ENCODE results near the gene ERBB4.

ERBB4 gene

GRCh38 chr2:211498551-211499205 lies 1039.9 kb downstream of the ERBB4 start:
- Histone ChIP-seq H3K27me3 (ENCODE audit: control insufficient read depth, insufficient read depth, low read length) (no peaks in the 10 kb centered on the region), H3K9ac (ENCODE audit: low read length) (no peak overlapping the region), H3K4me3 (ENCODE audit: low read length) (no peak overlapping the region), H3K9me3 (ENCODE audit: control insufficient read depth, low read length) (no peaks in the 10 kb centered on the region), H3K4me1 (ENCODE audit: control insufficient read depth, insufficient read depth, low read length) (no peaks in the 10 kb centered on the region), H3K36me3 (ENCODE audit: control insufficient read depth, insufficient read depth, low read length) (no peaks in the 10 kb centered on the region)

GRCh38 chr2:211495339-211495738 lies 1043.3 kb downstream of the ERBB4 start:
- no peak overlapping the region for H3K4me3 ChIP-seq (ENCODE audit: low read length)
- H3K9me3 ChIP-seq (ENCODE audit: control insufficient read depth, low read length), result no peaks in the 10 kb centered on the region
- H3K36me3 ChIP-seq (ENCODE audit: control insufficient read depth, insufficient read depth, low read length), result no peaks in the 10 kb centered on the region

GRCh38 chr2:211494536-211494935 lies 1044.1 kb downstream of the ERBB4 start:
- Histone ChIP-seq H3K36me3 (ENCODE audit: control insufficient read depth, insufficient read depth, low read length) (no peaks in the 10 kb centered on the region), H3K9me3 (ENCODE audit: control insufficient read depth, low read length) (no peaks in the 10 kb centered on the region), H3K9ac (ENCODE audit: low read length) (no peak overlapping the region), H3K4me1 (ENCODE audit: control insufficient read depth, insufficient read depth, low read length) (no peaks in the 10 kb centered on the region), H3K4me3 (ENCODE audit: low read length) (no peak overlapping the region), H3K27me3 (ENCODE audit: control insufficient read depth, insufficient read depth, low read length) (no peaks in the 10 kb centered on the region)

More at GRCh38 chr2:211495339-211495738, 1043.3 kb downstream of the ERBB4 start:
- H3K9ac ChIP-seq (ENCODE audit: low read length), result no peak overlapping the region
- no peaks in the 10 kb centered on the region for H3K27me3 ChIP-seq (ENCODE audit: control insufficient read depth, insufficient read depth, low read length)
- H3K4me1 ChIP-seq (ENCODE audit: control insufficient read depth, insufficient read depth, low read length), result no peaks in the 10 kb centered on the region

GRCh38 chr2:211494085-211494484 lies 1044.5 kb downstream of the ERBB4 start:
- Histone ChIP-seq H3K36me3 (ENCODE audit: control insufficient read depth, insufficient read depth, low read length) (no peaks in the 10 kb centered on the region), H3K4me1 (ENCODE audit: control insufficient read depth, insufficient read depth, low read length) (no peaks in the 10 kb centered on the region), H3K27me3 (ENCODE audit: control insufficient read depth, insufficient read depth, low read length) (no peaks in the 10 kb centered on the region), H3K9me3 (ENCODE audit: control insufficient read depth, low read length) (no peaks in the 10 kb centered on the region), H3K4me3 (ENCODE audit: low read length) (no peak overlapping the region), H3K9ac (ENCODE audit: low read length) (no peak overlapping the region)

DNA sequence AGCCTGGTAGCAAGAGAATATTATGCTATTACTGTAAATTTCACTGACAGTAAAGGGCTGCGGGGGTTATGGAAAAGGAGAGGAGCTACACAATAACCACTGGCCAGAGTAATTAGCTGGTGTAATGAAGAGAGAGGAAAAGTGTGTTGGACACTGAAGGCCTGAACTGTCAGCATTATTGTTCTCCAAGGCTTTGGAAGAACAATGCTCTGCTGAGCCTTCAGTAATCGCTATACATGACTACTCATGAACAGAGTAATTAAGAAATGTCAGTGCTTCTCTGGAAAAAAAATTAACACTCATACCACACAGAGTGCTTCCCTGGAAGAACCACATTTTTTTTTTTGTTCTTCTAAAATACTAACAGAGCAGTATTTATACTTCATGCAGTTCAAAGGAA lies 1050.9 kb downstream of the ERBB4 start:
- Histone ChIP-seq H3K4me3 (ENCODE audit: low read length) (no peak overlapping the region), H3K27me3 (ENCODE audit: control insufficient read depth, insufficient read depth, low read length) (no peaks in the 10 kb centered on the region), H3K9me3 (ENCODE audit: control insufficient read depth, low read length) (no peaks in the 10 kb centered on the region), H3K4me1 (ENCODE audit: control insufficient read depth, insufficient read depth, low read length) (no peaks in the 10 kb centered on the region), H3K36me3 (ENCODE audit: control insufficient read depth, insufficient read depth, low read length) (no peaks in the 10 kb centered on the region), H3K9ac (ENCODE audit: low read length) (no peak overlapping the region)

DNA sequence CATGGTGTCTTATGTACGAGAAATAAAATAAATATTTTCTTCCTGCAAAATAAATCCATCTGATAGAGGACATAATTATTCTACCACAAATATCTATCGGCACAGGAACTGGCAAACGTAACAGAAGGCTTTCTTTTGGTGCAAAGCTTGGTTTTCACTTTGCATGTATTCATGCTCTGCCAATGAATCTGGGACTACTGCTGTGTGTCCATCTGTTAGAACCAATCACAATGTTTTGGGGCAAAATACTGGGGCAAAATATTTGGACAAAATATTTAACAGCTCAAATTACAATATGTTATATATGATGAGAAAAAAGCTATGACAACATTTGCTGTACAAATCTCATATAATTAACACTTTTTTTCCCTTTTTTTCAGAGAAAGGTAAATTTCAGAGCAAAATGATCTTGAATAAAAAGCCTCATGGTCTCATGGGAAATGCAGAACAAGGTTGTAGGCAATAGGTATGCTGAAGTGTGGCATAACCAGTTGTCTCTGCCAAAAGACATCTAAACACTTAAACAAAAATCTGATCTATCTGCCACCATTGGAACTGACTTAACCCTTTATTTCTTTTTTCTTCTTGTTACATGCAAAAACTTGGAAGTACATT lies 1059.0 kb downstream of the ERBB4 start:
- Histone ChIP-seq H3K27me3 (ENCODE audit: control insufficient read depth, insufficient read depth, low read length) (no peaks in the 10 kb centered on the region), H3K4me1 (ENCODE audit: control insufficient read depth, insufficient read depth, low read length) (no peaks in the 10 kb centered on the region), H3K9me3 (ENCODE audit: control insufficient read depth, low read length) (no peaks in the 10 kb centered on the region), H3K9ac (ENCODE audit: low read length) (no peak overlapping the region), H3K4me3 (ENCODE audit: low read length) (no peak overlapping the region), H3K36me3 (ENCODE audit: control insufficient read depth, insufficient read depth, low read length) (no peaks in the 10 kb centered on the region)

- Histone ChIP-seq H3K36me3 (ENCODE audit: control insufficient read depth, insufficient read depth, low read length) (no peaks in the 10 kb centered on the region), H3K4me3 (ENCODE audit: low read length) (no peak overlapping the region), H3K4me1 (ENCODE audit: control insufficient read depth, insufficient read depth, low read length) (no peaks in the 10 kb centered on the region), H3K27me3 (ENCODE audit: control insufficient read depth, insufficient read depth, low read length) (no peaks in the 10 kb centered on the region), H3K9me3 (ENCODE audit: control insufficient read depth, low read length) (no peaks in the 10 kb centered on the region), H3K9ac (ENCODE audit: low read length) (no peak overlapping the region)
Measured at GRCh38 chr2:211477537-211478275, 1060.9 kb downstream of the ERBB4 start.

GRCh38 chr2:211473116-211473515 lies 1065.5 kb downstream of the ERBB4 start:
- no peaks in the 10 kb centered on the region for H3K27me3 ChIP-seq (ENCODE audit: control insufficient read depth, insufficient read depth, low read length)
- H3K36me3 ChIP-seq (ENCODE audit: control insufficient read depth, insufficient read depth, low read length), result no peaks in the 10 kb centered on the region
- H3K4me1 ChIP-seq (ENCODE audit: control insufficient read depth, insufficient read depth, low read length), result no peaks in the 10 kb centered on the region
- no peak overlapping the region for H3K4me3 ChIP-seq (ENCODE audit: low read length)
- H3K9me3 ChIP-seq (ENCODE audit: control insufficient read depth, low read length), result no peaks in the 10 kb centered on the region
- H3K9ac ChIP-seq (ENCODE audit: low read length), result no peak overlapping the region

GRCh38 chr2:211469664-211470059 lies 1068.9 kb downstream of the ERBB4 start:
- no peak overlapping the region for H3K9ac ChIP-seq (ENCODE audit: low read length)
- no peak overlapping the region for H3K4me3 ChIP-seq (ENCODE audit: low read length)
- no peaks in the 10 kb centered on the region for H3K36me3 ChIP-seq (ENCODE audit: control insufficient read depth, insufficient read depth, low read length)
- H3K4me1 ChIP-seq (ENCODE audit: control insufficient read depth, insufficient read depth, low read length), result no peaks in the 10 kb centered on the region
- no peaks in the 10 kb centered on the region for H3K27me3 ChIP-seq (ENCODE audit: control insufficient read depth, insufficient read depth, low read length)
- H3K9me3 ChIP-seq (ENCODE audit: control insufficient read depth, low read length), result no peaks in the 10 kb centered on the region

- Histone ChIP-seq H3K27me3 (ENCODE audit: control insufficient read depth, insufficient read depth, low read length) (no peaks in the 10 kb centered on the region), H3K4me1 (ENCODE audit: control insufficient read depth, insufficient read depth, low read length) (no peaks in the 10 kb centered on the region), H3K4me3 (ENCODE audit: low read length) (no peak overlapping the region), H3K9me3 (ENCODE audit: control insufficient read depth, low read length) (no peaks in the 10 kb centered on the region), H3K36me3 (ENCODE audit: control insufficient read depth, insufficient read depth, low read length) (no peaks in the 10 kb centered on the region), H3K9ac (ENCODE audit: low read length) (no peak overlapping the region)
Measured at GRCh38 chr2:211468877-211469663, 1069.5 kb downstream of the ERBB4 start.

DNA sequence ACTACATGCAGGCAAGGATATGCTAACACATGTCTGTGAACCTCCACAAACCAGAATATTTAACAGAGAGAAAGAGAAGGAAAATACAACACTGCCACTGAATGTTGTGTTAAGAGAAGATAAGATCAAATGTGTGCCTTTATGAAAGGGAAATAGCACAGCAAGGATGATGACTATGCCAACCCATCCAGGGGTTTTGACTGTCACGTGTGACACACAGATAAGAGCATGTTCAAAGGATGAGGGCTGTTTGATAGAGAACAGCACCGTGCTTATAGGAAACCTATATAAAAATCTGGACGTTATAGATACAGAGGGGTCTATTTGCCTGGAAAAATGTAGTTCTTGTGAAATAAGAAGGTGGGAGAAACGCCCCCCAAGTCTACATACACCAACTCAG lies 1070.4 kb downstream of the ERBB4 start:
- H3K9me3 ChIP-seq (ENCODE audit: control insufficient read depth, low read length), result no peaks in the 10 kb centered on the region
- no peak overlapping the region for H3K4me3 ChIP-seq (ENCODE audit: low read length)
- no peaks in the 10 kb centered on the region for H3K4me1 ChIP-seq (ENCODE audit: control insufficient read depth, insufficient read depth, low read length)
- no peaks in the 10 kb centered on the region for H3K27me3 ChIP-seq (ENCODE audit: control insufficient read depth, insufficient read depth, low read length)
- H3K9ac ChIP-seq (ENCODE audit: low read length), result no peak overlapping the region
- no peaks in the 10 kb centered on the region for H3K36me3 ChIP-seq (ENCODE audit: control insufficient read depth, insufficient read depth, low read length)

GRCh38 chr2:211463397-211463796 lies 1075.2 kb downstream of the ERBB4 start:
- Histone ChIP-seq H3K27me3 (ENCODE audit: control insufficient read depth, insufficient read depth, low read length) (no peaks in the 10 kb centered on the region), H3K4me3 (ENCODE audit: low read length) (no peak overlapping the region), H3K9ac (ENCODE audit: low read length) (no peak overlapping the region), H3K4me1 (ENCODE audit: control insufficient read depth, insufficient read depth, low read length) (no peaks in the 10 kb centered on the region), H3K36me3 (ENCODE audit: control insufficient read depth, insufficient read depth, low read length) (no peaks in the 10 kb centered on the region), H3K9me3 (ENCODE audit: control insufficient read depth, low read length) (no peaks in the 10 kb centered on the region)
